Thyroid gland (tissue), 4 donors: ENCODE results near the gene DCAF5.

ENCODE experiments used
- CTCF ChIP-seq, 6 experiments: fragments of 200-600 bp in 3 of 6; fragments of 450-650 bp in 3 of 6; sonication (generic) in 3 of 6; IDR thresholded peaks; one replicate each; pipeline ENCODE4 v1.5.1; 2016 to 2019; ENCODE audit warnings: antibody characterized with exemption in 6 of 6, mild to moderate bottlenecking in 2 of 6, inconsistent platforms in 1 of 6, moderate library complexity in 1 of 6
- POLR2A ChIP-seq, 2 donors: fragments of 450-650 bp; IDR thresholded peaks; one replicate each; pipeline ENCODE4 v1.6.1; 2017; ENCODE audit warnings: antibody characterized with exemption in 2 of 2, mild to moderate bottlenecking in 2 of 2, moderate library complexity in 1 of 2

GRCh38 chr14:69059658-69060623 is 93.0 kb downstream of the DCAF5 start:
- TF ChIP-seq CTCF (IDR thresholded peaks at IDR 0.05) (no peak), POLR2A (IDR thresholded peaks at IDR 0.05) (no peak)
